Peyer's patch (tissue), 4 donors: ENCODE results near the gene CPNE2. TPM values are rescaled to one million over a fixed set of nuclear protein-coding genes. Genes with fewer than 3 reads are reported as not detected.

Source experiments
- DNase-seq, 3 donors: peaks; one replicate each; pipeline ENCODE4 v3.0.0-alpha.2; 2017 to 2019
- H3K27ac ChIP-seq, 4 donors: fragments of 200-600 bp; sonication (generic); one replicate each; pipeline ENCODE4 v1.5.1; 2016 to 2019
- H3K27me3 ChIP-seq, 2 donors: fragments of 200-600 bp; sonication (generic); one replicate each; pipeline ENCODE4 v1.5.1; 2019
- H3K36me3 ChIP-seq, 3 donors: fragments of 200-600 bp; sonication (generic); one replicate each; pipeline ENCODE4 v1.5.1; 2016 to 2019
- H3K4me1 ChIP-seq, 4 donors: fragments of 200-600 bp; sonication (generic); one replicate each; pipeline ENCODE4 v1.5.1; 2016 to 2019
- H3K4me3 ChIP-seq, 4 donors: fragments of 200-600 bp; sonication (generic); 1 replicate in 3 of 4; 2 replicates in 1 of 4; pipeline ENCODE4 v1.5.1; 2016 to 2019; ENCODE audit warnings: mild to moderate bottlenecking in 1 of 4
- H3K9me3 ChIP-seq, 4 donors: fragments of 200-600 bp; sonication (generic); one replicate each; pipeline ENCODE4 v1.5.1; 2016 to 2019; ENCODE audit warnings: mild to moderate bottlenecking in 1 of 4
- CTCF ChIP-seq, 6 experiments: fragments of 450-650 bp in 4 of 6; fragments of 200-600 bp in 2 of 6; sonication (generic) in 1 of 6; IDR thresholded peaks; one replicate each; pipeline ENCODE4 v1.5.1; 2017 to 2019; ENCODE audit warnings: antibody characterized with exemption in 6 of 6, mild to moderate bottlenecking in 3 of 6, moderate library complexity in 1 of 6
- POLR2A ChIP-seq, 2 donors: fragments of 450-650 bp; IDR thresholded peaks; one replicate each; pipeline ENCODE4 v1.5.1; 2017; ENCODE audit warnings: antibody characterized with exemption in 2 of 2, mild to moderate bottlenecking in 2 of 2, moderate library complexity in 2 of 2
- total RNA-seq, 4 donors: library from RNA; depleted of rRNA; stranded (reverse); fragments of >200 nt; gene quantifications; one replicate each; pipeline ENCODE4 v1.1.0, GENCODE V29; 2016

CPNE2 gene
- 10 to 100 TPM; 26.4 to 73.9 (median 64.8) TPM for total RNA-seq

GRCh38 chr16:57091975-57092785 lies at the start of gene CPNE2:
CPNE2 (plus strand) TSS chr16:57092583; CDS start chr16:57110743, 18,160 bp downstream.
- Histone ChIP-seq H3K36me3 (no peaks in the 10 kb centered on the region), H3K27me3 (no peaks in the 10 kb centered on the region), H3K9me3 (no peaks in the 10 kb centered on the region), H3K27ac (peak within 1 kb of the TSS; percentile 54 to 92 (median 78)), H3K4me3 (peak within 1 kb of the TSS; percentile 68 to 94 (median 79)), H3K4me1 (peaks cover 0 to 25% (median 12%) of the 10 kb centered on the region in 4 donors)
- peak; percentile 25 to 82 (median 75) for DNase-seq
- TF ChIP-seq CTCF (IDR thresholded peaks at IDR 0.05), result peak in 1 of 6 experiments; percentile 6
- peak in 1 of 2 donors; percentile 66 for TF ChIP-seq POLR2A (IDR thresholded peaks at IDR 0.05)

- DNase-seq, result peak in 2 of 3 donors; percentile 68
- Histone ChIP-seq H3K4me3 (no peak overlapping the region), H3K9me3 (no peaks in the 10 kb centered on the region), H3K36me3 (peaks cover 0 to 47% (median 0%) of the 10 kb centered on the region in 3 donors), H3K27me3 (no peaks in the 10 kb centered on the region), H3K4me1 (peaks cover 0 to 47% (median 25%) of the 10 kb centered on the region in 4 donors), H3K27ac (peak overlapping the region in 2 of 4 donors; percentile 73 to 92)
- no peak for TF ChIP-seq CTCF (IDR thresholded peaks at IDR 0.05)
- no peak for TF ChIP-seq POLR2A (IDR thresholded peaks at IDR 0.05)
Observed at GRCh38 chr16:57043248-57043647, 49.1 kb upstream of the CPNE2 start.

- H3K27me3 ChIP-seq, result no peaks in the 10 kb centered on the region
- H3K9me3 ChIP-seq, result no peaks in the 10 kb centered on the region
- DNase-seq, result no peak
- H3K36me3 ChIP-seq, result peaks cover 0 to 53% (median 0%) of the 10 kb centered on the region in 3 donors
- TF ChIP-seq CTCF (IDR thresholded peaks at IDR 0.05) (no peak), POLR2A (IDR thresholded peaks at IDR 0.05) (no peak)
- peak overlapping the region in 3 of 4 donors; percentile 1 to 92 (median 54) for H3K27ac ChIP-seq
- peaks cover 0 to 40% (median 16%) of the 10 kb centered on the region in 4 donors for H3K4me1 ChIP-seq
- no peak overlapping the region for H3K4me3 ChIP-seq
Observed at GRCh38 chr16:57044931-57045693, 47.3 kb upstream of the CPNE2 start.

- peak; percentile 34 to 65 (median 58) for TF ChIP-seq CTCF (IDR thresholded peaks at IDR 0.05)
- TF ChIP-seq POLR2A (IDR thresholded peaks at IDR 0.05), result no peak
- DNase-seq, result peak; percentile 61 to 89 (median 86)
- Histone ChIP-seq H3K36me3 (peaks cover 0 to 48% (median 0%) of the 10 kb centered on the region in 3 donors), H3K27ac (peak overlapping the region in 3 of 4 donors; percentile 1 to 92 (median 54)), H3K4me3 (no peak overlapping the region), H3K27me3 (no peaks in the 10 kb centered on the region), H3K4me1 (peaks cover 0 to 33% (median 12%) of the 10 kb centered on the region in 4 donors), H3K9me3 (no peaks in the 10 kb centered on the region)
Observed at GRCh38 chr16:57045694-57046381, 46.5 kb upstream of the CPNE2 start.

GRCh38 chr16:57048095-57048494 lies 44.3 kb upstream of the CPNE2 start:
- Histone ChIP-seq H3K27ac (no peak overlapping the region), H3K36me3 (peaks cover 0 to 61% (median 0%) of the 10 kb centered on the region in 3 donors), H3K9me3 (no peaks in the 10 kb centered on the region), H3K4me1 (peaks cover 0 to 18% (median 6%) of the 10 kb centered on the region in 4 donors), H3K27me3 (no peaks in the 10 kb centered on the region), H3K4me3 (no peak overlapping the region)
- DNase-seq, result no peak
- TF ChIP-seq POLR2A (IDR thresholded peaks at IDR 0.05) (no peak), CTCF (IDR thresholded peaks at IDR 0.05) (no peak)
